ENCODE measurements around the gene ARHGEF11.

Gene ARHGEF11

GRCh38 chr1:156998301-156998700 is 47.2 kb downstream of the ARHGEF11 start:
- DNase-seq, result no peak
- no CpG with 5 or more reads among the region's 3 CpGs for WGBS (ENCODE audit: insufficient coverage)
- ChIA-PET CTCF (no interaction called here), POLR2A (no interaction called here)
- Histone ChIP-seq H3K4me1 (ENCODE audit: control extremely low read depth in 1 of 4, control insufficient read depth in 4 of 4, insufficient read depth in 4 of 4, low read length in 3 of 4) (peaks cover 0 to 5% (median 0%) of the 10 kb centered on the region in 4 experiments), H3K4me3 (ENCODE audit: control insufficient read depth in 1 of 7, extremely low read depth in 1 of 7, insufficient read depth in 4 of 7, low read depth in 2 of 7, low read length in 6 of 7) (no peak overlapping the region), H3K27ac (ENCODE audit: insufficient read depth in 1 of 2, low read depth in 1 of 2, low read length in 2 of 2, poor library complexity in 1 of 2, severe bottlenecking in 2 of 2) (no peak overlapping the region), H3K36me3 (ENCODE audit: control insufficient read depth in 4 of 4, insufficient read depth in 4 of 4, low read length in 3 of 4) (no peaks in the 10 kb centered on the region), H3K9me3 (ENCODE audit: control extremely low read depth in 1 of 5, control insufficient read depth in 4 of 5, insufficient read depth in 2 of 5, low read depth in 1 of 5, low read length in 4 of 5) (no peaks in the 10 kb centered on the region), H3K27me3 (replicated peaks in 2 of 5; ENCODE audit: control insufficient read depth in 4 of 5, insufficient read depth in 5 of 5, low read length in 4 of 5) (no peaks in the 10 kb centered on the region)

GRCh38 chr1:156995412-156995811 is 50.1 kb downstream of the ARHGEF11 start:
- H3K27ac ChIP-seq (ENCODE audit: insufficient read depth in 1 of 2, low read depth in 1 of 2, low read length in 2 of 2, poor library complexity in 1 of 2, severe bottlenecking in 2 of 2), result no peak overlapping the region
- DNase-seq, result no peak
- H3K36me3 ChIP-seq (ENCODE audit: control insufficient read depth in 4 of 4, insufficient read depth in 4 of 4, low read length in 3 of 4), result no peaks in the 10 kb centered on the region
- POLR2A ChIA-PET, result no interaction called here
- no peak overlapping the region for H3K4me3 ChIP-seq (ENCODE audit: control insufficient read depth in 1 of 7, extremely low read depth in 1 of 7, insufficient read depth in 4 of 7, low read depth in 2 of 7, low read length in 6 of 7)
- no peaks in the 10 kb centered on the region for H3K27me3 ChIP-seq (replicated peaks in 2 of 5; ENCODE audit: control insufficient read depth in 4 of 5, insufficient read depth in 5 of 5, low read length in 4 of 5)
- WGBS (ENCODE audit: insufficient coverage), result 80% methylated on average over 1 of the region's 5 CpGs
- peaks cover 0 to 5% (median 0%) of the 10 kb centered on the region in 4 experiments for H3K4me1 ChIP-seq (ENCODE audit: control extremely low read depth in 1 of 4, control insufficient read depth in 4 of 4, insufficient read depth in 4 of 4, low read length in 3 of 4)
- H3K9me3 ChIP-seq (ENCODE audit: control extremely low read depth in 1 of 5, control insufficient read depth in 4 of 5, insufficient read depth in 2 of 5, low read depth in 1 of 5, low read length in 4 of 5), result no peaks in the 10 kb centered on the region
- CTCF ChIA-PET, result no interaction called here

- no peak for DNase-seq
- Histone ChIP-seq H3K4me3 (ENCODE audit: control insufficient read depth in 1 of 7, extremely low read depth in 1 of 7, insufficient read depth in 4 of 7, low read depth in 2 of 7, low read length in 6 of 7) (no peak overlapping the region), H3K9me3 (ENCODE audit: control extremely low read depth in 1 of 5, control insufficient read depth in 4 of 5, insufficient read depth in 2 of 5, low read depth in 1 of 5, low read length in 4 of 5) (no peaks in the 10 kb centered on the region), H3K36me3 (ENCODE audit: control insufficient read depth in 4 of 4, insufficient read depth in 4 of 4, low read length in 3 of 4) (no peaks in the 10 kb centered on the region), H3K27me3 (replicated peaks in 2 of 5; ENCODE audit: control insufficient read depth in 4 of 5, insufficient read depth in 5 of 5, low read length in 4 of 5) (no peaks in the 10 kb centered on the region), H3K4me1 (ENCODE audit: control extremely low read depth in 1 of 4, control insufficient read depth in 4 of 4, insufficient read depth in 4 of 4, low read length in 3 of 4) (peaks cover 0 to 5% (median 0%) of the 10 kb centered on the region in 4 experiments), H3K27ac (ENCODE audit: insufficient read depth in 1 of 2, low read depth in 1 of 2, low read length in 2 of 2, poor library complexity in 1 of 2, severe bottlenecking in 2 of 2) (no peak overlapping the region)
- CTCF ChIA-PET, result interaction anchor here (1.2 kb wide), 1 partner anchor 11 kb away, joined by 3 read pairs; no protein-coding TSS in a partner anchor
- 100% methylated on average over 2 of the region's 2 CpGs for WGBS (ENCODE audit: insufficient coverage)
- POLR2A ChIA-PET, result no interaction called here
These were observed 51.3 kb downstream of the ARHGEF11 start for GRCh38 chr1:156994277-156994676.

- CTCF ChIA-PET, result interaction anchor here (1.2 kb wide), 1 partner anchor 11 kb away, joined by 3 read pairs; no protein-coding TSS in a partner anchor
These were observed 52.0 kb downstream of the ARHGEF11 start for GRCh38 chr1:156993426-156994147.

GRCh38 chr1:156992215-156992614 is 53.3 kb downstream of the ARHGEF11 start:
- no peak overlapping the region for H3K27ac ChIP-seq (ENCODE audit: insufficient read depth in 1 of 2, low read depth in 1 of 2, low read length in 2 of 2, poor library complexity in 1 of 2, severe bottlenecking in 2 of 2)
- no peaks in the 10 kb centered on the region for H3K9me3 ChIP-seq (ENCODE audit: control extremely low read depth in 1 of 5, control insufficient read depth in 4 of 5, insufficient read depth in 2 of 5, low read depth in 1 of 5, low read length in 4 of 5)
- POLR2A ChIA-PET, result no interaction called here
- H3K27me3 ChIP-seq (replicated peaks in 2 of 5; ENCODE audit: control insufficient read depth in 4 of 5, insufficient read depth in 5 of 5, low read length in 4 of 5), result no peaks in the 10 kb centered on the region
- no peak overlapping the region for H3K4me3 ChIP-seq (ENCODE audit: control insufficient read depth in 1 of 7, extremely low read depth in 1 of 7, insufficient read depth in 4 of 7, low read depth in 2 of 7, low read length in 6 of 7)
- 100% methylated on average over 4 of the region's 7 CpGs for WGBS (ENCODE audit: insufficient coverage)
- H3K36me3 ChIP-seq (ENCODE audit: control insufficient read depth in 4 of 4, insufficient read depth in 4 of 4, low read length in 3 of 4), result no peaks in the 10 kb centered on the region
- CTCF ChIA-PET, result no interaction called here
- no peaks in the 10 kb centered on the region for H3K4me1 ChIP-seq (ENCODE audit: control extremely low read depth in 1 of 4, control insufficient read depth in 4 of 4, insufficient read depth in 4 of 4, low read length in 3 of 4)
- DNase-seq, result no peak

More at GRCh38 chr1:156993426-156994147, 52.0 kb downstream of the ARHGEF11 start:
- no peaks in the 10 kb centered on the region for H3K36me3 ChIP-seq (ENCODE audit: control insufficient read depth in 4 of 4, insufficient read depth in 4 of 4, low read length in 3 of 4)
- H3K4me3 ChIP-seq (ENCODE audit: control insufficient read depth in 1 of 7, extremely low read depth in 1 of 7, insufficient read depth in 4 of 7, low read depth in 2 of 7, low read length in 6 of 7), result no peak overlapping the region
- no peak for DNase-seq
- 96% methylated on average over 5 of the region's 6 CpGs for WGBS (ENCODE audit: insufficient coverage)
- H3K27me3 ChIP-seq (replicated peaks in 2 of 5; ENCODE audit: control insufficient read depth in 4 of 5, insufficient read depth in 5 of 5, low read length in 4 of 5), result no peaks in the 10 kb centered on the region
- H3K4me1 ChIP-seq (ENCODE audit: control extremely low read depth in 1 of 4, control insufficient read depth in 4 of 4, insufficient read depth in 4 of 4, low read length in 3 of 4), result peaks cover 0 to 5% (median 0%) of the 10 kb centered on the region in 4 experiments
- POLR2A ChIA-PET, result no interaction called here
- H3K9me3 ChIP-seq (ENCODE audit: control extremely low read depth in 1 of 5, control insufficient read depth in 4 of 5, insufficient read depth in 2 of 5, low read depth in 1 of 5, low read length in 4 of 5), result no peaks in the 10 kb centered on the region
- no peak overlapping the region for H3K27ac ChIP-seq (ENCODE audit: insufficient read depth in 1 of 2, low read depth in 1 of 2, low read length in 2 of 2, poor library complexity in 1 of 2, severe bottlenecking in 2 of 2)

- POLR2A ChIA-PET, result no interaction called here
- Histone ChIP-seq H3K36me3 (ENCODE audit: control insufficient read depth in 4 of 4, insufficient read depth in 4 of 4, low read length in 3 of 4) (peaks cover 2 to 19% (median 14%) of the 10 kb centered on the region in 4 experiments), H3K27ac (ENCODE audit: insufficient read depth in 1 of 2, low read depth in 1 of 2, low read length in 2 of 2, poor library complexity in 1 of 2, severe bottlenecking in 2 of 2) (no peak overlapping the region), H3K4me3 (ENCODE audit: control insufficient read depth in 1 of 7, extremely low read depth in 1 of 7, insufficient read depth in 4 of 7, low read depth in 2 of 7, low read length in 6 of 7) (no peak overlapping the region), H3K9me3 (ENCODE audit: control extremely low read depth in 1 of 5, control insufficient read depth in 4 of 5, insufficient read depth in 2 of 5, low read depth in 1 of 5, low read length in 4 of 5) (no peaks in the 10 kb centered on the region), H3K27me3 (replicated peaks in 2 of 5; ENCODE audit: control insufficient read depth in 4 of 5, insufficient read depth in 5 of 5, low read length in 4 of 5) (no peaks in the 10 kb centered on the region), H3K4me1 (ENCODE audit: control extremely low read depth in 1 of 4, control insufficient read depth in 4 of 4, insufficient read depth in 4 of 4, low read length in 3 of 4) (no peaks in the 10 kb centered on the region)
- CTCF ChIA-PET, result no interaction called here
- DNase-seq, result no peak
- WGBS (ENCODE audit: insufficient coverage), result 90% methylated on average over 4 of the region's 6 CpGs
These were observed 57.8 kb downstream of the ARHGEF11 start for GRCh38 chr1:156987715-156988114.

GRCh38 chr1:156980551-156980950 is 65.0 kb downstream of the ARHGEF11 start:
- CTCF ChIA-PET, result interaction anchor here (0.7 kb wide), 1 partner anchor 11 kb away, joined by 3 read pairs; no protein-coding TSS in a partner anchor
- H3K27ac ChIP-seq (ENCODE audit: insufficient read depth in 1 of 2, low read depth in 1 of 2, low read length in 2 of 2, poor library complexity in 1 of 2, severe bottlenecking in 2 of 2), result no peak overlapping the region
- no peaks in the 10 kb centered on the region for H3K4me1 ChIP-seq (ENCODE audit: control extremely low read depth in 1 of 4, control insufficient read depth in 4 of 4, insufficient read depth in 4 of 4, low read length in 3 of 4)
- peaks cover 0 to 39% (median 20%) of the 10 kb centered on the region in 4 experiments for H3K36me3 ChIP-seq (ENCODE audit: control insufficient read depth in 4 of 4, insufficient read depth in 4 of 4, low read length in 3 of 4)
- no peaks in the 10 kb centered on the region for H3K27me3 ChIP-seq (replicated peaks in 2 of 5; ENCODE audit: control insufficient read depth in 4 of 5, insufficient read depth in 5 of 5, low read length in 4 of 5)
- no peaks in the 10 kb centered on the region for H3K9me3 ChIP-seq (ENCODE audit: control extremely low read depth in 1 of 5, control insufficient read depth in 4 of 5, insufficient read depth in 2 of 5, low read depth in 1 of 5, low read length in 4 of 5)
- POLR2A ChIA-PET, result no interaction called here
- DNase-seq, result no peak
- 100% methylated on average over 2 of the region's 4 CpGs for WGBS (ENCODE audit: insufficient coverage)
- H3K4me3 ChIP-seq (ENCODE audit: control insufficient read depth in 1 of 7, extremely low read depth in 1 of 7, insufficient read depth in 4 of 7, low read depth in 2 of 7, low read length in 6 of 7), result no peak overlapping the region

Measured in common myeloid progenitor, CD34-positive (primary cell).